PC-9 (cell line): ENCODE measurements around the gene MIB2. TPM values are rescaled to one million over a fixed set of nuclear protein-coding genes. Genes with fewer than 3 reads are reported as not detected.

Source experiments
- BruUV-seq: library from RNA; stranded (reverse); fragments of 400-500 nt; replicated peaks from 2 replicates; lab custom pipeline; 2021; lab: Mats Ljungman, UMichigan
- CTCF ChIA-PET: fragments of 300-600 bp; sonication (Branson Sonifier 250); formaldehyde crosslinking; loops from one replicate; lab custom pipeline; 2022; ENCODE audit warnings: antibody characterized with exemption; lab: Charles Lee
- POLR2A ChIA-PET: fragments of 300-600 bp; sonication (Branson Sonifier 250); formaldehyde crosslinking; loops from one replicate; lab custom pipeline; 2022; ENCODE audit warnings: antibody characterized with exemption; ENCODE audit not compliant: unreplicated experiment; lab: Charles Lee
- DNase-seq, 2 experiments: peaks; one replicate each; pipeline versions ENCODE4 v3.0.0 to v3.0.0-alpha.2; 2015 to 2022; ENCODE audit warnings: mixed read lengths in 1 of 2
- H2AFZ ChIP-seq: fragments of 200-600 bp; sonication (generic); 2 replicates; pipeline ENCODE4 v1.8.1; 2017; ENCODE audit warnings: antibody characterized with exemption
- H3F3A ChIP-seq: fragments of 200-600 bp; sonication (generic); 2 replicates; pipeline ENCODE4 v1.8.1; 2017; ENCODE audit warnings: antibody characterized with exemption, mild to moderate bottlenecking, low read depth; ENCODE audit not compliant: insufficient read depth
- H3K27ac ChIP-seq: fragments of 200-600 bp; sonication (generic); 2 replicates; pipeline ENCODE4 v1.6.1; 2016; ENCODE audit warnings: mixed run types
- H3K27me3 ChIP-seq: fragments of 200-600 bp; sonication (generic); 2 replicates; pipeline ENCODE4 v1.6.1; 2016; ENCODE audit warnings: low read depth, mixed run types; ENCODE audit not compliant: insufficient read depth
- H3K36me3 ChIP-seq: fragments of 200-600 bp; sonication (generic); 2 replicates; pipeline ENCODE4 v1.6.1; 2016; ENCODE audit warnings: low read depth, mixed run types
- H3K4me1 ChIP-seq: fragments of 200-600 bp; sonication (generic); replicated peaks from 2 replicates; pipeline ENCODE4 v1.6.1; 2016; ENCODE audit warnings: mixed run types; ENCODE audit not compliant: insufficient read depth
- H3K4me2 ChIP-seq: fragments of 200-600 bp; sonication (generic); 2 replicates; pipeline ENCODE4 v1.6.1; 2017; ENCODE audit warnings: mixed run types
- H3K4me3 ChIP-seq: fragments of 200-600 bp; sonication (generic); 2 replicates; pipeline ENCODE4 v1.6.1; 2016; ENCODE audit warnings: mixed run types
- H3K79me2 ChIP-seq: fragments of 200-600 bp; sonication (generic); 2 replicates; pipeline ENCODE4 v1.6.1; 2017; ENCODE audit warnings: low read depth, mixed run types
- H3K9me2 ChIP-seq: fragments of 200-600 bp; sonication (generic); 2 replicates; pipeline ENCODE4 v1.8.1; 2017; ENCODE audit warnings: mild to moderate bottlenecking; ENCODE audit not compliant: insufficient read depth
- H3K9me3 ChIP-seq: fragments of 200-600 bp; sonication (generic); 2 replicates; pipeline ENCODE4 v1.8.1; 2016; ENCODE audit warnings: low read depth; ENCODE audit not compliant: insufficient read depth
- H4K20me1 ChIP-seq: fragments of 200-600 bp; sonication (generic); 2 replicates; pipeline ENCODE4 v1.8.1; 2017; ENCODE audit not compliant: insufficient read depth
- CTCF ChIP-seq: fragments of 200-600 bp; sonication (generic); conservative IDR thresholded peaks from 2 replicates; pipeline ENCODE4 v1.6.1; 2017; ENCODE audit warnings: mixed run types, antibody characterized with exemption, mild to moderate bottlenecking, moderate library complexity
- EZH2 ChIP-seq: fragments of 200-600 bp; sonication (generic); IDR thresholded peaks from 2 replicates; pipeline ENCODE4 v1.8.0; 2017; ENCODE audit warnings: antibody characterized with exemption, low read depth
- intact Hi-C: fragments of 100-400 bp; cut with micrococcal nuclease; formaldehyde crosslinking; loops from one replicate; pipeline ENCODE4 v1.10.0; 2022; ENCODE audit not compliant: unreplicated experiment
- total RNA-seq: library from RNA; stranded (reverse); gene quantifications from 2 replicates; pipeline ENCODE4 v1.2.3, GENCODE V29; 2021

MIB2 gene
- total RNA-seq, 1 experiment from 2014 or later: 75.0 TPM

GRCh38 chr1:1577367-1578011 lies 37.8 kb upstream of the MIB2 start:
- Histone ChIP-seq H3K4me3 (no peak overlapping the region), H4K20me1 (peaks cover 11% of the 10 kb centered on the region), H3K79me2 (peaks cover 23% of the 10 kb centered on the region), H3K4me1 (peaks cover 14% of the 10 kb centered on the region), H3K36me3 (peaks cover 3% of the 10 kb centered on the region; the same call in 1 of the 2 replicates), H3K9me2 (no peaks in the 10 kb centered on the region), H3K27ac (no peak overlapping the region), H2AFZ (no peak overlapping the region), H3K9me3 (no peaks in the 10 kb centered on the region), H3F3A (peaks cover 28% of the 10 kb centered on the region), H3K4me2 (no peak overlapping the region), H3K27me3 (peaks cover 39% of the 10 kb centered on the region)
- CTCF ChIA-PET: interaction anchor here (0.6 kb wide), 1 partner anchor 559 kb away, joined by 3 read pairs; no protein-coding TSS in a partner anchor
- POLR2A ChIA-PET: no interaction called here
- TF ChIP-seq EZH2: no peak
- no peak for TF ChIP-seq CTCF
- DNase-seq: no peak
- no TSS peak for BruUV-seq
- intact Hi-C loops: no loop called here

GRCh38 chr1:1578371-1578940 lies 36.8 kb upstream of the MIB2 start:
- no peak overlapping the region for H2AFZ ChIP-seq
- BruUV-seq: no TSS peak
- H3K4me1 ChIP-seq: peaks cover 10% of the 10 kb centered on the region
- no peak for DNase-seq
- no peak overlapping the region for H3K27ac ChIP-seq
- peaks cover 28% of the 10 kb centered on the region for H3F3A ChIP-seq
- no peaks in the 10 kb centered on the region for H3K9me2 ChIP-seq
- no peak overlapping the region for H3K4me2 ChIP-seq
- intact Hi-C loops: no loop called here
- TF ChIP-seq CTCF (no peak), EZH2 (no peak)
- peaks cover 2% of the 10 kb centered on the region for H4K20me1 ChIP-seq
- POLR2A ChIA-PET: no interaction called here
- no peaks in the 10 kb centered on the region for H3K9me3 ChIP-seq
- H3K27me3 ChIP-seq: peaks cover 48% of the 10 kb centered on the region
- CTCF ChIA-PET: no interaction called here
- no peak overlapping the region for H3K4me3 ChIP-seq
- H3K36me3 ChIP-seq: peaks cover 2% of the 10 kb centered on the region; the same call in 1 of the 2 replicates
- peaks cover 14% of the 10 kb centered on the region for H3K79me2 ChIP-seq

- Histone ChIP-seq H3K27me3 (peaks cover 82% of the 10 kb centered on the region), H3K36me3 (no peaks in the 10 kb centered on the region), H3K4me2 (no peak overlapping the region), H3K9me3 (no peaks in the 10 kb centered on the region), H3K9me2 (no peaks in the 10 kb centered on the region), H3K4me3 (no peak overlapping the region), H3K4me1 (no peaks in the 10 kb centered on the region), H3K27ac (no peak overlapping the region), H4K20me1 (no peaks in the 10 kb centered on the region), H3K79me2 (no peaks in the 10 kb centered on the region), H2AFZ (no peak overlapping the region), H3F3A (peaks cover 3% of the 10 kb centered on the region; the same call in 1 of the 2 replicates)
- CTCF ChIA-PET: no interaction called here
- POLR2A ChIA-PET: no interaction called here
- TF ChIP-seq EZH2 (no peak), CTCF (no peak)
- DNase-seq: no peak
- intact Hi-C loops: no loop called here
- no TSS peak for BruUV-seq
Observed at GRCh38 chr1:1582585-1583346, 32.5 kb upstream of the MIB2 start.
